ENCODE data around the gene SP140L.
"Not testable (repeated sequence)": the region's sequence is repeated elsewhere in the genome, so short reads cannot be mapped to it uniquely, and the experiment has no call there.

SP140L gene

GRCh38 chr2:230362030-230362691 lies 35.2 kb downstream of the SP140L start:
- DNase-seq (ENCODE audit: low spot score): no peak

- no peak for DNase-seq (ENCODE audit: low spot score)
Observed at GRCh38 chr2:230382108-230382507, 55.1 kb downstream of the SP140L start.

GRCh38 chr2:230383453-230383852 lies 56.5 kb downstream of the SP140L start:
- no peak for DNase-seq (ENCODE audit: low spot score)

GRCh38 chr2:230384986-230385385 lies 58.0 kb downstream of the SP140L start:
- no peak for DNase-seq (ENCODE audit: low spot score)

- no peak for DNase-seq (ENCODE audit: low spot score)
Observed at GRCh38 chr2:230394301-230394700, 67.3 kb downstream of the SP140L start.

GRCh38 chr2:230398698-230399097 lies 71.7 kb downstream of the SP140L start:
- DNase-seq (ENCODE audit: low spot score): not testable (repeated sequence)

GRCh38 chr2:230400041-230400440 lies 73.0 kb downstream of the SP140L start:
- DNase-seq (ENCODE audit: low spot score): no peak

- DNase-seq (ENCODE audit: low spot score): no peak
Observed at GRCh38 chr2:230400454-230400853, 73.5 kb downstream of the SP140L start.

- DNase-seq (ENCODE audit: low spot score): not testable (repeated sequence)
Observed at GRCh38 chr2:230401026-230401425, 74.0 kb downstream of the SP140L start.

GRCh38 chr2:230403746-230404145 lies 76.8 kb downstream of the SP140L start:
- no peak for DNase-seq (ENCODE audit: low spot score)

- DNase-seq (ENCODE audit: low spot score): no peak
Observed at GRCh38 chr2:230405824-230406223, 78.8 kb downstream of the SP140L start.

GRCh38 chr2:230408244-230408842 lies 81.3 kb downstream of the SP140L start:
- no peak for DNase-seq (ENCODE audit: low spot score)

- not testable (repeated sequence) for DNase-seq (ENCODE audit: low spot score)
Observed at GRCh38 chr2:230409316-230409715, 82.3 kb downstream of the SP140L start.

GRCh38 chr2:230410263-230410662 lies 83.3 kb downstream of the SP140L start:
- no peak for DNase-seq (ENCODE audit: low spot score)

GRCh38 chr2:230410861-230411569 lies 84.0 kb downstream of the SP140L start:
- DNase-seq (ENCODE audit: low spot score): no peak

- DNase-seq (ENCODE audit: low spot score): peak; percentile 48
Observed at GRCh38 chr2:230411570-230412370, 84.8 kb downstream of the SP140L start.

GRCh38 chr2:230412371-230412711 lies 85.3 kb downstream of the SP140L start:
- no peak for DNase-seq (ENCODE audit: low spot score)

- DNase-seq (ENCODE audit: low spot score): no peak
Observed at GRCh38 chr2:230412846-230413245, 85.9 kb downstream of the SP140L start.

- DNase-seq (ENCODE audit: low spot score): no peak
Observed at GRCh38 chr2:230413479-230413878, 86.5 kb downstream of the SP140L start.

- DNase-seq (ENCODE audit: low spot score): no peak
Observed at GRCh38 chr2:230414302-230414701, 87.3 kb downstream of the SP140L start.

- DNase-seq (ENCODE audit: low spot score): no peak
Observed at GRCh38 chr2:230416061-230416721, 89.2 kb downstream of the SP140L start, which contains the start of gene SP100. SP100 (plus strand) TSS chr2:230416201; CDS start chr2:230416297, 96 bp downstream.

GRCh38 chr2:230417436-230417835 lies 90.4 kb downstream of the SP140L start:
- DNase-seq (ENCODE audit: low spot score): no peak

Measured in D341Med (cell line).